ENCODE measurements around the gene SLC24A4.

- no peak for TF ChIP-seq CTCF (IDR thresholded peaks at IDR 0.05)
- no peak for TF ChIP-seq POLR2A (IDR thresholded peaks at IDR 0.05)
These were observed 140.2 kb downstream of the SLC24A4 start for GRCh38 chr14:92463141-92463540.

Data from testis (tissue), 2 donors.